MCF 10A (cell line): ENCODE data around the gene IFNLR1. TPM values are rescaled to one million over a fixed set of nuclear protein-coding genes. Genes with fewer than 3 reads are reported as not detected.

Source experiments
- BruUV-seq: library from RNA; stranded (reverse); fragments of 400-500 nt; replicated peaks from 2 replicates; lab custom pipeline; 2021; lab: Mats Ljungman, UMichigan
- CTCF ChIA-PET: fragments of 300-600 bp; sonication (Branson Sonifier 250); formaldehyde crosslinking; extraction: SDS; loops from one replicate; lab custom pipeline; 2021; ENCODE audit warnings: antibody characterized with exemption, inconsistent platforms; lab: Yijun Ruan, JAX
- POLR2A ChIA-PET: fragments of 300-600, 350-650 bp; sonication (Branson Sonifier 250); formaldehyde crosslinking; extraction: SDS; loops from one replicate; lab custom pipeline; 2020; ENCODE audit warnings: antibody characterized with exemption, inconsistent platforms; lab: Yijun Ruan, JAX
- DNase-seq: peaks from one replicate; pipeline ENCODE4 v3.0.0-alpha.2; 2018; ENCODE audit not compliant: unreplicated experiment
- H3K27ac Mint-ChIP-seq: one replicate; pipeline ENCODE4 v1.8.0; 2022; ENCODE audit warnings: mild to moderate bottlenecking, low read depth, mixed read lengths; ENCODE audit not compliant: unreplicated experiment
- H3K27me3 Mint-ChIP-seq: one replicate; pipeline ENCODE4 v1.8.0; 2022; ENCODE audit warnings: mixed read lengths; ENCODE audit not compliant: insufficient read depth, unreplicated experiment
- H3K36me3 Mint-ChIP-seq: one replicate; pipeline ENCODE4 v1.8.0; 2022; ENCODE audit warnings: mild to moderate bottlenecking, moderate library complexity, mixed read lengths; ENCODE audit not compliant: insufficient read depth, unreplicated experiment
- H3K4me1 Mint-ChIP-seq: one replicate; pipeline ENCODE4 v1.8.0; 2022; ENCODE audit warnings: mixed read lengths; ENCODE audit not compliant: insufficient read depth, unreplicated experiment
- H3K4me3 Mint-ChIP-seq: one replicate; pipeline ENCODE4 v1.8.0; 2022; ENCODE audit warnings: mild to moderate bottlenecking, moderate library complexity, mixed read lengths; ENCODE audit not compliant: unreplicated experiment
- H3K9me3 Mint-ChIP-seq: one replicate; pipeline ENCODE4 v1.8.0; 2022; ENCODE audit warnings: mixed read lengths; ENCODE audit not compliant: unreplicated experiment
- CTCF ChIP-seq: fragments of 200-600 bp; IDR thresholded peaks from one replicate; pipeline ENCODE4 v1.8.0; 2022; ENCODE audit warnings: antibody characterized with exemption, mild to moderate bottlenecking; ENCODE audit not compliant: unreplicated experiment
- intact Hi-C: fragments of 100-400 bp; cut with micrococcal nuclease; formaldehyde crosslinking; loops from 2 replicates; pipeline ENCODE4 v1.14.1; 2022
- total RNA-seq: library from RNA; stranded (reverse); gene quantifications from 2 replicates; pipeline ENCODE4 v1.2.3, GENCODE V29; 2022

IFNLR1 gene
- total RNA-seq, 1 experiment from 2014 or later: 0.19 TPM

DNA sequence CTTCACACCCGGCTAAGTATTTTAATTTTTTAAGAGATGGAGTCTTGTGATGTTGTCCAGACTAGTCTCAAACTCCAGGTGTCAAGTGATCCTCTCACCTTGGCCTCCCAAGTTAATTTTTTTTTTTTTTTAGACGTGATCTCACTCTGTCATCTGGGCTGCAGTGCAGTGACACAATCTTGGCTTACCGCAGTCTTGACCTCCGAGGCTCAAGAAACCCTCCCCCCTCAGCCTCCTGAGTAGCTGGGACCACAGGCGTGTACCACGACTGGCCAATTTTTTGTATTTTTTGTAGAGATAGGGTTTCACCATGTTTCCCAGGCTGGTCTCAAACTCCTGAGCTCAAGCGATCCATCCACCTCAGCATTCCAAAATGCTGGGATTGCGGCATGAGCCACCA lies 11.7 kb upstream of the IFNLR1 start:
- POLR2A ChIA-PET: interaction anchor here (0.6 to 5.8 kb wide), 9 partner anchors 36 to 398 kb away, joined by 3 to 155 read pairs (median 3); partner anchors contain the start of gene NIPAL3
- intact Hi-C loops: loop anchor here (1.0 to 2.0 kb wide), 3 partner anchors 48 to 389 kb away; no protein-coding TSS in a partner anchor
- H3K36me3 Mint-ChIP-seq: peaks cover 5% of the 10 kb centered on the region
- no peak overlapping the region for H3K27ac Mint-ChIP-seq
- no TSS peak for BruUV-seq
- H3K9me3 Mint-ChIP-seq: no peaks in the 10 kb centered on the region
- H3K27me3 Mint-ChIP-seq: no peaks in the 10 kb centered on the region
- no peak for TF ChIP-seq CTCF
- peaks cover 18% of the 10 kb centered on the region for H3K4me1 Mint-ChIP-seq
- H3K4me3 Mint-ChIP-seq: no peak overlapping the region
- CTCF ChIA-PET: interaction anchor here (0.6 to 6.4 kb wide), 67 partner anchors 8 to 882 kb away, joined by 3 to 365 read pairs (median 4); partner anchors contain the start of genes GRHL3, IFNLR1, NIPAL3 and STPG1
- DNase-seq: no peak

DNA sequence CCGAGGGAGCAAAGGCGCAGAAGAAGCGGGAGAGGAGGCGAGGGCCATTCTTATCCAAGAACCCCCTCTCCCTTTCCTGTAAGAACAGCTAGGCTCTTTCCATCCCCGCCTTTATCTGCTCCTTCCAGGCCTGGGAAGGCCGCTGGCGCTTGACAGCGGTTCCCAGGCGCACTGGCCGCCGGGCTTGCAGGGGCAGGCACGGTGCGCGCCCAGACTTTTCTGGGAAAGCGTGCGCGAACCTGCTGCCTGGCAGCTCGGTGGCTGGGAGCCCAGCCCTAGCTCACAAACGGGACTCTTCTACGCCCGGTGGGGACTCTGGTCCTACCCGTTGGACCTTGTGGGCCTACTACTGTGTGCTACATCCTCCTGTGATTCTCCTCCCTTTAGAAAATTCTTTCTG lies 8.8 kb upstream of the IFNLR1 start:
- no peak for DNase-seq

GRCh38 chr1:24195136-24195535 lies 8.0 kb upstream of the IFNLR1 start:
- CTCF ChIA-PET: interaction anchor here (0.7 kb wide), 1 partner anchor 196 kb away, joined by 3 read pairs; no protein-coding TSS in a partner anchor
- H3K27me3 Mint-ChIP-seq: no peaks in the 10 kb centered on the region
- no peak overlapping the region for H3K27ac Mint-ChIP-seq
- H3K4me3 Mint-ChIP-seq: no peak overlapping the region
- no peak for TF ChIP-seq CTCF
- intact Hi-C loops: no loop called here
- no peaks in the 10 kb centered on the region for H3K9me3 Mint-ChIP-seq
- POLR2A ChIA-PET: no interaction called here
- BruUV-seq: no TSS peak
- no peak for DNase-seq
- no peaks in the 10 kb centered on the region for H3K36me3 Mint-ChIP-seq
- peaks cover 20% of the 10 kb centered on the region for H3K4me1 Mint-ChIP-seq

More for the DNA sequence above, 8.8 kb upstream of the IFNLR1 start:
- Mint-ChIP-seq H3K27me3 (no peaks in the 10 kb centered on the region), H3K4me1 (peaks cover 17% of the 10 kb centered on the region), H3K36me3 (no peaks in the 10 kb centered on the region), H3K4me3 (no peak overlapping the region), H3K27ac (no peak overlapping the region), H3K9me3 (no peaks in the 10 kb centered on the region)
- POLR2A ChIA-PET: interaction anchor here (0.6 kb wide), 1 partner anchor 207 kb away, joined by 3 read pairs; no protein-coding TSS in a partner anchor
- CTCF ChIA-PET: interaction anchor here (0.7 kb wide), 1 partner anchor 195 kb away, joined by 3 read pairs; no protein-coding TSS in a partner anchor
- TF ChIP-seq CTCF: no peak
- BruUV-seq: no TSS peak
- intact Hi-C loops: no loop called here

GRCh38 chr1:24193046-24193445 lies 6.0 kb upstream of the IFNLR1 start:
- CTCF ChIA-PET: interaction anchor here (1.2 to 1.4 kb wide), 2 partner anchors 8 to 198 kb away, joined by 3 to 12 read pairs; no protein-coding TSS in a partner anchor
- Mint-ChIP-seq H3K27ac (no peak overlapping the region), H3K4me1 (peaks cover 26% of the 10 kb centered on the region), H3K9me3 (no peaks in the 10 kb centered on the region), H3K27me3 (no peaks in the 10 kb centered on the region), H3K36me3 (no peaks in the 10 kb centered on the region), H3K4me3 (no peak overlapping the region)
- no TSS peak for BruUV-seq
- intact Hi-C loops: no loop called here
- no peak for DNase-seq
- POLR2A ChIA-PET: interaction anchor here (0.5 to 1.2 kb wide), 5 partner anchors 9 to 199 kb away, joined by 3 read pairs; no protein-coding TSS in a partner anchor
- TF ChIP-seq CTCF: no peak
